WTC11 (cell line): ENCODE data around the gene KLHL29. TPM values are rescaled to one million over a fixed set of nuclear protein-coding genes. Genes with fewer than 3 reads are reported as not detected.
A peak's percentile ranks its signal among the peaks of the same experiment; 100 is the strongest.

Experiments used
- ATAC-seq: fragments of 200-7000 bp; cut with Tn5 transposase; 2 replicates; pipeline ENCODE4 v1.10.0; 2021; ENCODE audit warnings: mild to moderate bottlenecking, moderate library complexity
- CTCF ChIA-PET: fragments of 300-600 bp; sonication (Branson Sonifier 250); formaldehyde crosslinking; loops from one replicate; lab custom pipeline; 2021; ENCODE audit warnings: antibody characterized with exemption; lab: Charles Lee
- POLR2A ChIA-PET: fragments of 350-600 bp; sonication (Branson Sonifier 250); formaldehyde crosslinking; loops from one replicate; lab custom pipeline; 2021; ENCODE audit warnings: antibody characterized with exemption; lab: Charles Lee
- DNase-seq: peaks from one replicate; pipeline ENCODE4 v3.0.0; 2021; ENCODE audit warnings: low spot score
- H3K27ac Mint-ChIP-seq: 2 replicates; pipeline ENCODE4 v1.8.0; 2021; ENCODE audit warnings: mixed read lengths
- H3K27me3 Mint-ChIP-seq: 2 replicates; pipeline ENCODE4 v1.8.0; 2021; ENCODE audit warnings: low read depth, mild to moderate bottlenecking, moderate library complexity, mixed read lengths
- H3K36me3 Mint-ChIP-seq: 2 replicates; pipeline ENCODE4 v1.8.0; 2021; ENCODE audit warnings: mixed read lengths
- H3K4me1 Mint-ChIP-seq: 2 replicates; pipeline ENCODE4 v1.8.0; 2022; ENCODE audit warnings: mixed read lengths
- H3K4me3 Mint-ChIP-seq: 2 replicates; pipeline ENCODE4 v1.8.0; 2021; ENCODE audit warnings: mild to moderate bottlenecking, moderate library complexity, mixed read lengths
- H3K9me3 Mint-ChIP-seq: 2 replicates; pipeline ENCODE4 v1.8.0; 2021; ENCODE audit warnings: mixed read lengths
- CBFB ChIP-seq: sonication (generic); formaldehyde crosslinking; IDR thresholded peaks from 2 replicates; pipeline ENCODE4 v1.8.1; 2022; ENCODE audit warnings: mild to moderate bottlenecking, low read depth, missing genetic modification reagents
- CREM ChIP-seq: sonication (generic); formaldehyde crosslinking; IDR thresholded peaks from 2 replicates; pipeline ENCODE4 v1.8.1; 2022; ENCODE audit warnings: mild to moderate bottlenecking, missing genetic modification reagents, moderate library complexity
- ELF4 ChIP-seq: sonication (generic); formaldehyde crosslinking; IDR thresholded peaks from 2 replicates; pipeline ENCODE4 v1.8.1; 2022; ENCODE audit warnings: low read depth, mild to moderate bottlenecking, moderate library complexity, missing genetic modification reagents
- ESRRA ChIP-seq: sonication (generic); formaldehyde crosslinking; IDR thresholded peaks from 2 replicates; pipeline ENCODE4 v1.8.1; 2022; ENCODE audit warnings: mild to moderate bottlenecking, missing genetic modification reagents, borderline replicate concordance
- ETV6 ChIP-seq: sonication (generic); formaldehyde crosslinking; IDR thresholded peaks from 2 replicates; pipeline ENCODE4 v1.8.1; 2022; ENCODE audit warnings: mild to moderate bottlenecking, missing genetic modification reagents
- GABPB1 ChIP-seq: sonication (generic); formaldehyde crosslinking; IDR thresholded peaks from 2 replicates; pipeline ENCODE4 v1.8.1; 2023; ENCODE audit warnings: mild to moderate bottlenecking, missing genetic modification reagents
- HMGA2 ChIP-seq: fragments of 250-450 bp; sonication (Bioruptor Pico); IDR thresholded peaks from 2 replicates; pipeline ENCODE4 v1.4.0; 2021; ENCODE audit warnings: mild to moderate bottlenecking, moderate library complexity
- MLX ChIP-seq: sonication (generic); formaldehyde crosslinking; IDR thresholded peaks from 2 replicates; pipeline ENCODE4 v1.8.1; 2023; ENCODE audit warnings: mild to moderate bottlenecking, missing genetic modification reagents, moderate library complexity
- NFATC4 ChIP-seq: fragments of 250-450 bp; sonication (Bioruptor Pico); IDR thresholded peaks from 2 replicates; pipeline ENCODE4 v1.9.0; 2021; ENCODE audit warnings: mild to moderate bottlenecking
- NFYB ChIP-seq: sonication (generic); formaldehyde crosslinking; conservative IDR thresholded peaks from 2 replicates; pipeline ENCODE4 v1.8.0; 2022; ENCODE audit warnings: low read depth, missing genetic modification reagents
- NR1H2 ChIP-seq: sonication (generic); formaldehyde crosslinking; IDR thresholded peaks from 2 replicates; pipeline ENCODE4 v1.9.0; 2021; ENCODE audit warnings: mild to moderate bottlenecking, moderate library complexity, missing genetic modification reagents
- RELA ChIP-seq: sonication (generic); formaldehyde crosslinking; IDR thresholded peaks from 2 replicates; pipeline ENCODE4 v1.8.1; 2022; ENCODE audit warnings: missing genetic modification reagents, mild to moderate bottlenecking, borderline replicate concordance
- RORB ChIP-seq: fragments of 250-450 bp; sonication (Bioruptor Pico); IDR thresholded peaks from 2 replicates; pipeline ENCODE4 v1.9.0; 2021; ENCODE audit warnings: mild to moderate bottlenecking
- TEAD4 ChIP-seq: sonication (generic); formaldehyde crosslinking; IDR thresholded peaks from 2 replicates; pipeline ENCODE4 v1.8.0; 2022; ENCODE audit warnings: mild to moderate bottlenecking, missing genetic modification reagents
- TP53 ChIP-seq: sonication (generic); formaldehyde crosslinking; IDR thresholded peaks from 2 replicates; pipeline ENCODE4 v1.8.1; 2023; ENCODE audit warnings: mild to moderate bottlenecking, missing genetic modification reagents
- ZNF263 ChIP-seq: sonication (generic); formaldehyde crosslinking; IDR thresholded peaks from 2 replicates; pipeline ENCODE4 v1.8.1; 2022; ENCODE audit warnings: low read depth, mild to moderate bottlenecking, moderate library complexity, missing genetic modification reagents
- ZNF281 ChIP-seq: sonication (generic); formaldehyde crosslinking; IDR thresholded peaks from 2 replicates; pipeline ENCODE4 v1.8.0; 2023; ENCODE audit warnings: mild to moderate bottlenecking, missing genetic modification reagents
- ZNF317 ChIP-seq: sonication (generic); formaldehyde crosslinking; IDR thresholded peaks from 2 replicates; pipeline ENCODE4 v1.8.1; 2023; ENCODE audit warnings: low read depth, mild to moderate bottlenecking, moderate library complexity, missing genetic modification reagents, borderline replicate concordance
- ZNF416 ChIP-seq: fragments of 250-450 bp; sonication (Bioruptor Pico); IDR thresholded peaks from 2 replicates; pipeline ENCODE4 v1.9.0; 2021; ENCODE audit warnings: mild to moderate bottlenecking, inconsistent platforms
- ZNF423 ChIP-seq: fragments of 250-450 bp; sonication (Bioruptor Pico); IDR thresholded peaks from 2 replicates; pipeline ENCODE4 v2.1.2; 2022; ENCODE audit warnings: mild to moderate bottlenecking, moderate library complexity
- ZNF532 ChIP-seq: fragments of 250-450 bp; sonication (Bioruptor Pico); IDR thresholded peaks from 2 replicates; pipeline ENCODE4 v1.9.0; 2021; ENCODE audit warnings: mild to moderate bottlenecking, borderline replicate concordance
- total RNA-seq: library from RNA; stranded (reverse); gene quantifications from 3 replicates; pipeline ENCODE4 v1.2.3, GENCODE V29; 2021
- TF ChIP-seq, protein P1 (sequence below): sonication (generic); formaldehyde crosslinking; IDR thresholded peaks from 2 replicates; pipeline ENCODE4 v1.8.1; 2022; ENCODE audit warnings: mild to moderate bottlenecking, moderate library complexity, missing genetic modification reagents
- TF ChIP-seq, protein P2 (sequence below): sonication (generic); formaldehyde crosslinking; IDR thresholded peaks from 2 replicates; pipeline ENCODE4 v1.8.1; 2022; ENCODE audit warnings: mild to moderate bottlenecking, missing genetic modification reagents, moderate library complexity, borderline replicate concordance

The KLHL29 gene
- total RNA-seq, 1 experiment from 2014 or later = 7.1 TPM

DNA sequence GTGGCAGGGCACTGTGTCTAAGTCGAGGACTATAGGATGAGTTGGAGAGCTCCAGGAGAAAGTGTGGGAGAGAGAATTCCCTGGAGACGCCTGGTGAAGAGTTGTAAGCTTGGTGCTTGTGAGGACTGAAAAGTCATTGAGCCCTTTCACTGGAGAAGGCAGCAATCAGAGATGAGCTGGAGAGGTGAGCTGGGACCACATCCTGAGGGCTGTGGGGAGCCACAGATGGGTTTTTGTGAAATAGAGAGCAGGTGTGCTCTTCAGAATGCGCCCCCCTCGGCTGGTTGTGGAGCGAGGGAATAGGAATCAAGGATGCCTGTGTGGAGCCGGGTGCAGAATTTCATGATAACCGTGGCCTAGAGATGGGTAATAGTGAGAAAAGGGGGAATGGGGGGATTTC, 224.3 kb downstream of the KLHL29 start:
- Mint-ChIP-seq H3K27ac (peak overlapping the region; percentile 88), H3K4me3 (no peak overlapping the region; the same call in 1 of the 2 replicates), H3K27me3 (no peaks in the 10 kb centered on the region; the same call in 1 of the 2 replicates), H3K36me3 (peaks cover 36% of the 10 kb centered on the region), H3K9me3 (peaks cover 45% of the 10 kb centered on the region), H3K4me1 (peaks cover 32% of the 10 kb centered on the region)
- no peak for TF ChIP-seq TP53 (CRISPR knock-in tag)
- no peak for TF ChIP-seq CBFB (CRISPR knock-in tag)
- TF ChIP-seq ZNF423 (CRISPR knock-in tag) = no peak
- TF ChIP-seq NFYB (CRISPR knock-in tag) = no peak
- no peak for TF ChIP-seq MLX (CRISPR knock-in tag)
- TF ChIP-seq TEAD4 (CRISPR knock-in tag) = no peak
- no peak for TF ChIP-seq ZNF416 (CRISPR knock-in tag)
- no peak for TF ChIP-seq ZNF532 (CRISPR knock-in tag)
- no peak for TF ChIP-seq ZNF317 (CRISPR knock-in tag)
- no peak for TF ChIP-seq ZNF281 (CRISPR knock-in tag)
- ChIA-PET POLR2A (no interaction called here), CTCF (interaction anchor here (1.6 to 3.7 kb wide), 2 partner anchors 10 to 15 kb away, joined by 4 to 20 read pairs; no protein-coding TSS in a partner anchor)
- no peak for DNase-seq
- ATAC-seq = no peak

- TF ChIP-seq NFYB (CRISPR knock-in tag) = no peak
- TF ChIP-seq RORB (CRISPR knock-in tag) = no peak
- no peak for TF ChIP-seq RELA (CRISPR knock-in tag)
- no peak for TF ChIP-seq NFATC4
- TF ChIP-seq HMGA2 (CRISPR knock-in tag) = no peak
- TF ChIP-seq ZNF416 (CRISPR knock-in tag) = no peak
- TF ChIP-seq ZNF263 (CRISPR knock-in tag) = no peak
- TF ChIP-seq, protein P1, sequence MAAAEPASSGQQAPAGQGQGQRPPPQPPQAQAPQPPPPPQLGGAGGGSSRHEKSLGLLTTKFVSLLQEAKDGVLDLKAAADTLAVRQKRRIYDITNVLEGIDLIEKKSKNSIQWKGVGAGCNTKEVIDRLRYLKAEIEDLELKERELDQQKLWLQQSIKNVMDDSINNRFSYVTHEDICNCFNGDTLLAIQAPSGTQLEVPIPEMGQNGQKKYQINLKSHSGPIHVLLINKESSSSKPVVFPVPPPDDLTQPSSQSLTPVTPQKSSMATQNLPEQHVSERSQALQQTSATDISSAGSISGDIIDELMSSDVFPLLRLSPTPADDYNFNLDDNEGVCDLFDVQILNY = no peak
- TF ChIP-seq CREM (CRISPR knock-in tag) = no peak
- TF ChIP-seq, protein P2, sequence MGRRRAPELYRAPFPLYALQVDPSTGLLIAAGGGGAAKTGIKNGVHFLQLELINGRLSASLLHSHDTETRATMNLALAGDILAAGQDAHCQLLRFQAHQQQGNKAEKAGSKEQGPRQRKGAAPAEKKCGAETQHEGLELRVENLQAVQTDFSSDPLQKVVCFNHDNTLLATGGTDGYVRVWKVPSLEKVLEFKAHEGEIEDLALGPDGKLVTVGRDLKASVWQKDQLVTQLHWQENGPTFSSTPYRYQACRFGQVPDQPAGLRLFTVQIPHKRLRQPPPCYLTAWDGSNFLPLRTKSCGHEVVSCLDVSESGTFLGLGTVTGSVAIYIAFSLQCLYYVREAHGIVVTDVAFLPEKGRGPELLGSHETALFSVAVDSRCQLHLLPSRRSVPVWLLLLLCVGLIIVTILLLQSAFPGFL (CRISPR knock-in tag) = no peak
- no peak for TF ChIP-seq ELF4 (CRISPR knock-in tag)
- TF ChIP-seq GABPB1 (CRISPR knock-in tag) = no peak
- TF ChIP-seq ESRRA (CRISPR knock-in tag) = no peak
- no peak for TF ChIP-seq ETV6 (CRISPR knock-in tag)
- TF ChIP-seq NR1H2 (CRISPR knock-in tag) = no peak
- no peak for TF ChIP-seq TEAD4 (CRISPR knock-in tag)
- Mint-ChIP-seq H3K9me3 (peaks cover 38% of the 10 kb centered on the region), H3K27me3 (no peaks in the 10 kb centered on the region; the same call in 1 of the 2 replicates), H3K4me1 (peaks cover 45% of the 10 kb centered on the region), H3K4me3 (no peak overlapping the region), H3K36me3 (peaks cover 30% of the 10 kb centered on the region), H3K27ac (no peak overlapping the region)
- DNase-seq = no peak
- ChIA-PET CTCF (interaction anchor here (6.0 kb wide), 1 partner anchor 14 kb away, joined by 36 read pairs; no protein-coding TSS in a partner anchor), POLR2A (no interaction called here)
- ATAC-seq = no peak
Observed at GRCh38 chr2:23611839-23612238, 226.9 kb downstream of the KLHL29 start.
